GM18498 (cell line): Measurements from ENCODE around the gene SYCP1.
"Not testable (repeated sequence)": the region's sequence is repeated elsewhere in the genome, so short reads cannot be mapped to it uniquely, and the experiment has no call there.

Experiments
- ATAC-seq: cut with Tn5 transposase; IDR thresholded peaks from one replicate; pipeline ENCODE4 v1.9.1; 2021; ENCODE audit warnings: mild to moderate bottlenecking, moderate library complexity; ENCODE audit not compliant: unreplicated experiment

The SYCP1 gene

DNA sequence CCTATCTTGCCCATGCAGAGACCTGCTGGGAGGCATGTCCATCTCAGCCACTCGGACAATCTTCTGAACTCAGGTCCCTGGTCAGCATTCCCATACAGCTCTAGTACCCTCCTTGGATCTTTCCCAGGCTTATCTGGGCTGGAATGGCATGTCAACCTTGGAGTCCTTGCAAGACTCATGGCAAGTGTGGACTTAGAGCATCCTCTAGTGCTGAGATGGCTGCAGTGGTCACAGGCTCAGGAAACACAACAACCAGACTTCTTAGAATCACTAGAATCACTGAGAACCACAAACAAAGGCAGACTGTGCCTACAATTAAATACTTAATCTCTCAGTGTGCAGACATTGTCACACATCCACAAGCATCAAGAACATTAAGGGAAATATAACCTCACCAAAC lies 101.9 kb downstream of the SYCP1 start:
- ATAC-seq: no peak

DNA sequence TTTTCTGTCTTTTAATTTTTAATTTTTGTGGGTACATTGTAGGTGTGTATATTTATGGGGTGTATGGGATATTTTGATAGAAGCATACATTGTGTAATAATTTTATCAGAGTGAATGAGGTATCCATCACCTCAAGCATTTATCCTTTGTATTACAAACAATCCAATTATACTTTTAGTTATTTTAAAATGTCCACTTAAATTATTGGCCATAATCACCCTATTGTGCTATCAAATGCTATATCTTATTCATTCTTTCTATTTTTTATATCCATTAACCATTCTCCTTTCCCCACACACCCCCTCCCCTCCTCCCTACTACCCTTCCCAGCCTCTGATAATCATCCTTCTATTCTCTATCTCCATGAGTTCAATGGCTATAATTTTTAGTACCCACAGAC lies 104.8 kb downstream of the SYCP1 start:
- ATAC-seq: no peak

DNA sequence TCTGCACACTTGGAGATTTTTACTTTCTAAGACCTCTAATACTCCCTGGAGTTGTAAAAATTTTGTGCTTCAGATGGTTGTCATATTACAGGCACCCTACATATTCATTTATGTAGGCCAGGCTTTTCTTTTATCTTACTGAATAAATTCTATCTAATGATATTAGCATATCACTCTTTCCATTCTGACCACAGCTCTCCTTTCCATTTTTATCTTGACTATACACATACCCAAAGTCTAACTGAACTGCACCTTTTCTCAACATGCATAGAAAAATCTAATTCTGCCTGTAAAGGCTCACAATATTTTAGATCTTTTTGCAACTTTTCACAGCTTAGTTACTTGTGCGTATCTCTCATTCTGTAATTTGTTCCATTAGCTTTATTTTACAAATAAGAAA lies 122.2 kb downstream of the SYCP1 start:
- no peak for ATAC-seq

DNA sequence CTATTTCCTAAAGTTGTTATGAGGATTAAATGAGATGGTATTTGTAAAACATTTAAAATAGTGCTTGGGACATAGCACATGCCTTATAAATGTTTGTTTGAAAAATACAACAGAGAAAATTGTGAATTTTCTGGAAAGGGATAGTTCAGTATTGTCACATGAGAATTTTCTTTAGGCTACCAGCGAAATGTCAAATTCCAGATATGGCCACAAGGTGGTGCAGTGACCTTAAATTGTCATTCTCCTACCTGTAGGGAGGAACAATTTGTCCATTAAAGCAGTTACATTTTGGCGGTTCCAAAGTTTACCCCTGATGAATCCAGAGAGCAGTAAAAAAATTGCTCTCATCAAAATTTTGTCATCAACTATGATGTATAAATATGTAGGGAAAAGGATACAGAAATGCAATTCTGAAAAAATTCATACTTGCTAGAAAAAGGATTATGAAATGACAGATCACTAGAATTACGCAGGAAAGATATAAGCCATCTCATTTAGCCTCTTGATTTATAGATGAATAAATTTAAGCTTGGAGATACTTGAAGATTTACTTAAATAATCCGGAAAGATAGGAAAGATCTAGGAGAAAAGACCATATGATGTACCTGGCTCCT lies 124.7 kb downstream of the SYCP1 start:
- no peak for ATAC-seq

DNA sequence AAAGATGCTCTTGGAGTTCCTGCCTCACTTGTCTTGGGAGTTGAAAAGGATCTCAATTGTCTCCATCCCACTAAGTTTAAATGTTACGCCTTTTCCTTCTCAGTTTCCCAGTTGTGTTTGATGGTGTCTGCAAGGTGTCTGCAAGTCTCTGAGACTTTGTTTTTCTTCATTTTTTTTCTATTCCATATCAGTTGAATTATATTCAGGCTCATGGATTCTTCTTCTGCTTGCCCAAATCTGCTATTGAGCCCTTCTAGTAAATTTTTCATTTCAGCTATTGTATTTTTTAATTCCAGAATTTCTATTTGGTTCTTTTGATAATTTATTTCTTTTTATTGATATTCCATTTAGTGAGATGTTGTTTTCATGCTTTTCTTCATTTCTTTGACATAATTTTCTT lies 127.6 kb downstream of the SYCP1 start:
- ATAC-seq: no peak

DNA sequence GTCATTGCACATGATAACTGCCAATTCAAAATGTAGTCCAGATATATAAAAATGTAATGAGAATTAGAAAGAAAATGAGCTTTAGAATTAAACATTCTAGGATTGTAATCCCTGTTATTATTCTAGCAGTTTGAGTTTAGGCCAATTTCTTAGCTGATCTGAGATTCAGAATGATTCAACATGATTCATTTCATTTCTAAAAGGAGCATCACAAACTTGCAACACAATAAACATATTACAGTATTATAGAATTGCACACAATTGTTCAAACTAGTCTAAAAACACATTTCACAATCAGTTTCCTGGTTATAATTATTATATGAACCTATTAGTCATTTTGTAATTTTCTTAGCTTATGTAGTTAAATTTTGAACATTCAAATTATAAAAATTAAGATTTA lies 131.6 kb downstream of the SYCP1 start:
- ATAC-seq: no peak

DNA sequence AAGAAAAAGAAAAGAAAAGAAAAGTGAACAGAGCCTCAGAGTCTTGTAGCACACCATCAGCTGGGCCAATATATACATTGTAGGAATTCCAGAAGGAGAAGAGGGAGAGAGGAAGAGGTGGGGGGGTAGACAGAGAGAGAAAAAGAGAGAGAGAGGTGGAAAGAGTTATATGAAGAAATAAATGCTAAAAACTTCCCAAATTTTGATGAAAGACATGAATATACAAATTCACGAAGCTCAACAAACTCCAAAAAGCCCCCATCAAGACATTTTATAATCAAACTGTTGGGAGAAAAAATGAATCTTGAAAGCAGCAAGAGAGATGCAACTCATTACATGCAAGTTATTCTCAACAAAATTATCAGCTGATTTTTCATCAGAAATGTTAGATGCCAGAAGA lies 133.4 kb downstream of the SYCP1 start:
- no peak for ATAC-seq

DNA sequence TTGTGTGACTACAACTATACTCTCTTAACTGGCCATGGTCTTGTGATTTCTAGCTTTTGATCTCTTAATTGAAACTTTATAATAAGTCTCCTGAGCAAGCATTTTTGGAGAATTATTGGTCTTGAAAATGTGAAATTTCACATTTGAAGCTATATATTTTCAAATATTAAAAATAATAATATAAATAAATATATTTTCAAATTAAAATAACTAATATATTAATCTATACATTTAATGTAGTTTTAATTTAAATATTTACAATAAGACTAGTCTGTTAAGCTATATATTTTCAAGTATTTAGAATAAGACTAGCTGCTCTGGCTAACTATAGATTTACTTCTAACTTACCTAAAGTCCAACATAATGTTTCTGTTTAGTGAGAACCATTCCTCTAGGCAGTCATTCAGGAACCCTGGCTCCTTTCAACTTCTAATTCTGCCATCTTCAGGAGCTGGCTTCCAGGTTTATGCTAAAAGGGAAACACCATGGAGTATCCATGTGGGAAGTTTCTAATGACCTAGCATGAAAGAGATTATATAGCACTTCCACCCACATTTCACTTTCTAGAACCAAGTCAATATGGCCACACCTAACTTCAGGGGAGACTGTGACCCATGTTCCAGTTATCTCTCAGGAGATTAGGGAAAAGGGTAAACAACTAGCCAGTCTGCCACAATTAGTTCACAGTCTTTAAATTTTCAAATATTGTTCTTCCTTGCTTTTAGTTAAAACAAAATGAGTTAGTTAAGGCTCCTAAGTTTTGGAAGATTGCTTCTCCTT lies 143.0 kb downstream of the SYCP1 start:
- ATAC-seq: no peak

DNA sequence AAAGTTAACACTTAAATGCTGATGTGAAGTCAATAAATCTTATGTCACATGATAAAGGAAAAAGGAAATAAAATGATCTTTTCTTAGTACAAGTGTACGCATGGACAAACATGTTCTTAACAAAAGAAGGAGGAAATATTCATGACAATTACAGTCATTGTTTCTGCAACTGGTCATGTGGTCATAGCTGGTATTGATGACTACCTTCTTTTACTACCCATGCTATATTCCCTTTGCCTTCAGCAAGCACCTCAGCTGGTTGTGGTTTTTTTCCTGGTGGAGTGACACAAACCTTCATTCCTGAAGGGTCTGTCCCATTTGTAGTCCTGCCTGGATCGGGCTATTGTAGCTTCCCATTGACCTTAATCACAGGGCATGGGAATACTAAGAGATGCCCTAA lies 151.5 kb downstream of the SYCP1 start:
- no peak for ATAC-seq

DNA sequence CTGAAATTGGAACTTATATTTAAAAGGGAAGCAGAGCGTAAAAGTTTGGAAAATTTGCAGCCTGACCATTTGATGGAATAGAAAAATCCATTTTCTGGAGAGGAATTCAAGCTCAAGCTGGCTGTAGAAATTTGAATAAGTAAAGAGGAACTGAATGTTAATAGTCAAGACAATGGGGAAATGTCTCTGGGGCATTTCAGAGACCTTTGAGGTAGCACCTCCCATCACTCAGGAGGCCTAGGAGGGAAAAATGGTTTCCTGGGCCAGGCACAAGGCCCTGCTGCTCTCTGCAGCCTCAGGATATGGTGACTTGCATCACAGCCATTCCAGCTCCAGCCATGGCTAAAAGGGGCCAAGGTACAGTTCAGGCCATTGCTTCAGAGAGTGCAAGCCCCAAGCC lies 157.3 kb downstream of the SYCP1 start:
- no peak for ATAC-seq

DNA sequence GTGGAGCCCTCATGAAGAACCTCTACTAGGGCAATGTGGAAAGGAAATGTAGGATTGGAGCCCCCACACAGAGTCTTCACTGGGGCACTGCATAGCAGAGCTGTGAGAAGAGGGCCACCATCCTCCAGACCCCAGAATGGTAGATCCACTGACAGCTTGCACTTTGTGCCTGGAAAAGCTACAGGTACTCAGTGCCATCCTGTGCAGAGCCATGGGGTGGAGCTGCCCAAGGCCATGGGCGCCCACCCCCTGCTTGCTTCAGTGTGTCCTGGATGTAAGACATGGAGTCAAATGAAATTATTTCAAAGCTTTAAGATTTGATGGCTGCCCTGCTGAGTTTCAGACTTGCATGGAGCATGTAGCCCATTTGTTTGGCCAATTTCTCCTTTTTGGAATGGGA lies 157.8 kb downstream of the SYCP1 start:
- no peak for ATAC-seq

DNA sequence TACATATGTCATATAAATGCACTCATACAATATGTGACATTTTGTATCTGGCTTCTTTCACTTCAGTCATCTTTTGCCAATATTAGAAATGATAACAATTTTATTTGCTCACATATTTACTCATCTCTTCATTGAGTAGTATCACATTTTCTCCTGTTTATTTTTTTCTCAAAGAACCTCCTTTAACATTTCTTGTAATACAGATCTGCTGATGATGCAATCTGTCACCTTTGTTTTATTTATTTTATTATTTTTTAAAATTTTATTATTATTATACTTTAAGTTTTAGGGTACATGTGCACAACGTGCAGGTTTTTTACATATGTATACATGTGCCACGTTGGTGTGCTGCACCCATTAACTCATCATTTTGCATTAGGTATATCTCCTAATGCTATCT lies 159.1 kb downstream of the SYCP1 start:
- ATAC-seq: no peak

DNA sequence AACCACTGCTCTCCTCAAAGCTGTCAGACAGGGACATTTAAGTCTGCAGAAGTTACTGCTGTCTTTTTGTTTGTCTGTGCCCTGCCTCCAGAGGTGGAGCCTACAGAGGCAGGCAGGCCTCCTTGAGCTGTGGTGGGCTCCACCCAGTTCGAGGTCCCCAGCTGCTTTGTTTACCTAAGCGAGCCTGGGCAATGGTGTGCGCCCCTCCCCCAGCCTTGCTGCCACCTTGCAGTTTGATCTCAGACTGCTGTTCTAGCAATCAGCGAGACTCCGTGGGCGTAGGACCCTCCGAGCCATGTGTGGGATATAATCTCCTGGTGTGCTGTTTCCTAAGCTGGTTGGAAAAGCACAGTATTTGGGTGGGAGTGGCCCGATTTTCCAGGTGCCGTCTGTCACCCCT lies 164.9 kb downstream of the SYCP1 start:
- ATAC-seq: not testable (repeated sequence)

DNA sequence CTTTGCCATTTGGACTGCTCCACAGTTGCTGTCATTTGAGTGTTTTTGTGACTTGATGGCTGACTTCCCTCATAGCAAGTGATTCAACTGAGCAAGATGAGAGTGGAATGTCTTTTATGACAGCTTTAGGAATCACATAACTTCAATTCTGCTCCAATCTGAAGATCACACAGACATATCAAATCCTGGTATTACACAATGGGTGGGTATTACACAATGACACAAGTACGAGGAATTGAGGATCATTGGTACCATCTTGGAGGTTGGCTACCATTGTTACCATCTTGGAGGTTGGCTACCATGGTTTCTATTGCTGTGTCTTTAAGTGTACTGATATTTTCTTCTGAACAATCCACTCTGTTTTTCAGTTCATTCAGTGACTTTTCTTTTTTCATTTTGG lies 166.5 kb downstream of the SYCP1 start:
- ATAC-seq: no peak

DNA sequence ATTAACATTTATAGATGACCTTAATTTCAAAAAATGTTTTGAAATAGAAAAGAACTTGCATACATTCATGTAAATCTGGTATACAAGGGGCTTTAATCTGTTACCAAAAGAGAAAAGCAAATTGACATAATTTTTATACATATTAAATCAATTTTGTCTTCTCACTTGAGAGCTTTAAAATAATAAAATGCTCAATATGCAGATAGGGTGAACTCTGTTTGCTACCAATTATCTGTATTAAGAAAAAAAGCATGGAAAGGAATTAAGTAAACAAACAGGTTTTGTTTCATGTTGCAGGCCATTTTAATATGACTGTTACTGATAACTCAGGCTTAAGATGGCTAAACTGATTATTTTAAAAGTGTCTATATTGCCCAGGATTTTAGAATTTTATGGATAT lies 168.9 kb downstream of the SYCP1 start:
- ATAC-seq: no peak

DNA sequence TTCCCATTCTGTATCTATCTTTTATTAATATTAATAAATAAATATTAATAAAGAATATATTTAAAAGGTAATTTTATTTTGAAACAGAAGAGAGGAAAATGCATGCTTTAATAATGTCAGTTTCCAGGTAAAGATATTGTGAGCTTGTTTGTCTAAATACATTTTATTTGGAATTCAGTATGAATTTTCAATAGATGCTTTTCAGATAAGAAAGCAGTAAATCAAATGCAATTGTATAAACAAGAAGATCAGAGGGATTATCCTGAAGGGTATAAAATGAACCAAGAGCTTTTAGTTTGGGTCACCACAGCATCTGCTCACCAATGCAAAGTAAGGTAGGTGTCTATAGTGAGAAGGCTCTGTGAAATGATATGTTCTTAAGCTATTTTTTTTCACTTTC lies 174.9 kb downstream of the SYCP1 start, which contains the start of gene TSHB:
TSHB (plus strand) TSS at position 301 of the 400 bp plus-strand sequence. CDS start 3,537 bp downstream, outside the sequence.
- no peak for ATAC-seq

DNA sequence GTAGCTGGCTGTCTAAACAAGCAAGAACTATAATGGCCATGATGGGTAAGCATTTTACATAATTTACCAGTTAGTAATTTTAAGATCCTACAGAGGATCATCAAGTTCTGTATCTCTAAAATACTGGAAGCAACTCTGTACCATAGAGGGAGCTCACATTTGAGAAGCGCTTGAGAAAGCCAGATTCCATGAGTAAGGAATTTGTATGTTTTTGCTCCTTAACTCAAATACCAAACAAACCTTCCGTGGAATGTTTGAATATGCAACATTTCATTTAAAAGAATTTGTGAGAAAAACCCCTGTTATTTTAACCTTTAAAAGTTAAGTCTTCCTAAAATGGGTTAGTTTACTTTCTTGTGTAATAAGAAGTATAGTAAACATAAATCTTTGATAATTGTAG lies 176.9 kb downstream of the SYCP1 start:
- ATAC-seq: no peak

DNA sequence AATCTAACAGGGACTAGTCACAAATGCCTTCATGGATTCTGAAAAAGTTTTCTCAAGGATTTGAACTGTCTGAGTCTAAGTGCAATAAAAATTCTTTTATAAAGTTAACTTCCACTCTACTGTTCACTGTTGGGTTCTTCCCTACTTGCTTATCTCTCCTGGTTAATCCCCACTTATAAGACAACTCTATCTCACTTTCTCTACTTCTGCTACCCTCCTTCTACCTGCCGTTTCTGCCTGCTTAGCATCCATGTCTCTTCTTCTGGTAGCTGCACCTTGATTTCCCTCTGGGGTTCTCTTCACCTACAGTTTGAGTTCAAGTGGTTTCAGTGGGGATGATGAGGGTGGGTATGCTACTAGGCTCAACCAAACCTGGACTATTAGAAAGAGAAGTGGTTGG lies 181.0 kb downstream of the SYCP1 start:
- ATAC-seq: no peak

DNA sequence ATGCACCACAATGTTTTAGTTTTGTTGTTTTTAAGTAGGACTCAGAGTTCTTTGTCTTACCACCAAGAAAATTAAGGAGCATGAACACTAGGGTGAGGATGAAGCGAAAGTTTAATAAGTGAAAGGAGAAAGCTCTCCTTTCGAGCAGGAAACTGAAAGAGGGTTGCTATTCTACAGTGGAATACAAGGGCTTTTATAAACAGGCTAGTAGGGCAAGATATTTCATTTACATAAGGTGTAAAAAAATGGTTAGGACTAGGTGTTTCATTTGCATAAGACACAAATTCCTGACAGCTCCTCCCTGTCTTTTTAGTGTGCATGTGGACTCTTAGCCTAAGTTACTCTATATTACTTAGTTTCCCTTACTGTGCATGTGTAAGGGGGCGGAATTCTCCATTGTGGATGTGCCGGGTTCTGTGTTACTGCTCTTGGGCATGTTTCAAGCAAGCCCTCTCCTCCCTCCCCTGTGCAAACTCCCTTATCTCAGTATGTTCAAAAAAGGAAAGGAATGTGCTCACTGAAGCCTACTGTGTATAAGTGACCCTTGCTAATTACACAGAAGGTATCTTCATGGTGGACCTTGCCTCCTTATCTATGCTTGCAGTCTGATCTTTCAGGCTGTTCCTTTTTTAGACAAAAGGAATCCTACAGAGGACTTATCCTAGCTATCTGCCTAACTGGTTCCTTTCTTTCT lies 182.3 kb downstream of the SYCP1 start:
- no peak for ATAC-seq

DNA sequence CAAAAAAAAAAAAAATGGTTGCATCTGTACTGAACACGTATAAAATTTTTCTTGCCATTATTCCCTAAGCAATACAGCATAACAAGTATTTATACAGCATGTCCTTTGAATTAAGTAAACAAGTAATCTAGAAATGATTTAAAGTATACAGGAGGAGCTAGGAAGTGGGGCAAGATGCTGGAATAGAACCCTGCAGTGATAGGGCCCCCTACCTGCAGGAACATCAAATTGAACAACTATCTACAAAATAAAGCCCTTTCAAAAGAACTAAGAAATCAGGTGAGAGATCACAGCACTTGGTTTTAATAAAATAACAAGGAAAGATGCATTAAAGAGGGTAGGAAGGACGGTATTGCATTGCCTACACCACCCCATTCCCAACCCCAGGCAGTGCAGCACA lies 185.8 kb downstream of the SYCP1 start:
- ATAC-seq: no peak

DNA sequence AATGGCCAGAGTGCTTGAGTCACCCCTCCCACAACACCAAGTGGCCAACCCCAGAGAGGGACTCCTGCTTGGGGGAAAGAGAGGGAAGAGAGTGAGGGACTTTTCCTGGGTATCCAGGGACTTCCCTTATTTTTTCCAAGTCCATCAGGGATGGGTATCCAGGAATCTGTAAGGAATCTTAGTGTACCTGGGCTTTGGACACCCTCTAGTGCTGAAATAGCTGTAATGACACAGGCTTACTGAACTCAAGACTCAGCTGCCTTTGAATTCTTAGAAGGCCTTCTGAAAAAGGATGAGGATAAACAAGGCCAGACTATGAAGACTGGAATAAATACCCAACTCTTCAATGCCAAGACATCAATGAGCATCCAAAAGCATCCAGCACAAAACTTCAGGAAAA lies 187.0 kb downstream of the SYCP1 start:
- no peak for ATAC-seq
